HCT116 (cell line): ENCODE measurements around the gene ZNF618. TPM values are rescaled to one million over a fixed set of nuclear protein-coding genes. Genes with fewer than 3 reads are reported as not detected.

Experiments
- ATAC-seq: fragments of 200-7000 bp; cut with Tn5 transposase; 2 replicates; pipeline ENCODE4 v1.9.1; 2020; ENCODE audit warnings: mild to moderate bottlenecking, moderate library complexity
- BruUV-seq: library from RNA; stranded (reverse); fragments of 400-500 nt; replicated peaks from 2 replicates; lab custom pipeline; 2021; lab: Mats Ljungman, UMichigan
- CTCF ChIA-PET: fragments of 300-600 bp; sonication (Branson Sonifier 250); formaldehyde crosslinking; loops from one replicate; lab custom pipeline; 2021; ENCODE audit warnings: antibody characterized with exemption; lab: Charles Lee
- POLR2A ChIA-PET: fragments of 300-600, 350-600 bp; sonication (Branson Sonifier 250); formaldehyde crosslinking; loops from one replicate; lab custom pipeline; 2021; ENCODE audit warnings: antibody characterized with exemption; lab: Charles Lee
- RAD21 ChIA-PET, 2 experiments: fragments of 300-600 bp; sonication (Branson Sonifier 250); formaldehyde crosslinking; loops; one replicate each; lab custom pipeline; 2023; ENCODE audit warnings: low total read pairs in 2 of 2; ENCODE audit not compliant: uncharacterized antibody in 2 of 2, unreplicated experiment in 2 of 2, low non-redundant PET in 1 of 2; lab: Charles Lee
- DNase-seq: peaks from one replicate; pipeline ENCODE4 v3.0.0-alpha.2; 2010; ENCODE audit warnings: low read depth, low spot score
- H2AFZ ChIP-seq: fragments of 200-600 bp; shearing (Covaris generic), sonication (generic); 2 replicates; pipeline ENCODE4 v1.6.1; 2017; ENCODE audit warnings: low read depth, mixed run types, mixed read lengths, antibody characterized with exemption, low read length; ENCODE audit not compliant: poor library complexity, severe bottlenecking
- H3K27ac ChIP-seq: 2 replicates; pipeline ENCODE4 v1.5.1; 2012; ENCODE audit warnings: low read depth, low read length
- H3K27me3 ChIP-seq: fragments of 200-600 bp; sonication (generic); 2 replicates; pipeline ENCODE4 v1.6.1; 2016; ENCODE audit warnings: mixed run types, low read length, mixed read lengths; ENCODE audit not compliant: insufficient read depth
- H3K36me3 ChIP-seq, 2 experiments: fragments of 200-500 bp in 1 of 2; fragments of 200-600 bp in 1 of 2; sonication (Bioruptor generic) in 1 of 2; sonication (generic) in 1 of 2; 2 replicates each; pipeline versions ENCODE4 v1.5.1 to v1.6.1; 2014 to 2016; ENCODE audit warnings: low read length in 2 of 2, inconsistent platforms in 1 of 2, mixed read lengths in 1 of 2, mixed run types in 1 of 2; ENCODE audit not compliant: insufficient read depth in 2 of 2, control insufficient read depth in 1 of 2
- H3K4me1 ChIP-seq, 2 experiments: fragments of 200-600 bp in 1 of 2; sonication (generic) in 1 of 2; 2 replicates each; pipeline versions ENCODE4 v1.5.1 to v1.6.1; 2012 to 2017; ENCODE audit warnings: low read length in 2 of 2, inconsistent platforms in 1 of 2, mild to moderate bottlenecking in 1 of 2, mixed read lengths in 1 of 2, mixed run types in 1 of 2, moderate library complexity in 1 of 2; ENCODE audit not compliant: insufficient read depth in 2 of 2, control insufficient read depth in 1 of 2
- H3K4me2 ChIP-seq: fragments of 200-600 bp; sonication (generic); 2 replicates; pipeline ENCODE4 v1.6.1; 2017; ENCODE audit warnings: mixed run types, low read length, mixed read lengths
- H3K4me3 ChIP-seq, 2 experiments: fragments of 200-600 bp in 1 of 2; sonication (generic) in 1 of 2; replicated peaks in 1 of 2; 2 replicates each; pipeline ENCODE4 v1.5.1; 2011 to 2016; ENCODE audit warnings: low read length in 2 of 2, control low read depth in 1 of 2, low read depth in 1 of 2, mild to moderate bottlenecking in 1 of 2, mixed read lengths in 1 of 2, mixed run types in 1 of 2
- H3K79me2 ChIP-seq: fragments of 200-600 bp; sonication (generic); 2 replicates; pipeline ENCODE4 v1.6.1; 2017; ENCODE audit warnings: mild to moderate bottlenecking, mixed run types, low read length, moderate library complexity, mixed read lengths; ENCODE audit not compliant: insufficient read depth
- H3K9ac ChIP-seq: fragments of 200-600 bp; sonication (generic); 2 replicates; pipeline ENCODE4 v1.6.1; 2016; ENCODE audit warnings: low read length, mixed read lengths
- H3K9me2 ChIP-seq: fragments of 200-600 bp; sonication (generic), shearing (Covaris generic); 2 replicates; pipeline ENCODE4 v1.6.1; 2017; ENCODE audit warnings: mixed run types, mild to moderate bottlenecking, moderate library complexity; ENCODE audit not compliant: insufficient read depth
- H3K9me3 ChIP-seq, 2 experiments: fragments of 200-500 bp in 1 of 2; fragments of 200-600 bp in 1 of 2; sonication (Bioruptor generic) in 1 of 2; sonication (generic) in 1 of 2; 2 replicates each; pipeline ENCODE4 v1.6.1; 2014 to 2017; ENCODE audit warnings: low read length in 2 of 2, mixed read lengths in 2 of 2, inconsistent platforms in 1 of 2, low read depth in 1 of 2, mild to moderate bottlenecking in 1 of 2, mixed run types in 1 of 2, moderate library complexity in 1 of 2; ENCODE audit not compliant: control insufficient read depth in 1 of 2, insufficient read depth in 1 of 2
- H4K20me1 ChIP-seq: fragments of 200-600 bp; sonication (generic), shearing (Covaris generic); 2 replicates; pipeline ENCODE4 v1.6.1; 2017; ENCODE audit warnings: mixed run types, mild to moderate bottlenecking, moderate library complexity; ENCODE audit not compliant: insufficient read depth
- CBX3 ChIP-seq: IDR thresholded peaks from 2 replicates; pipeline ENCODE4 v1.6.1; 2012; ENCODE audit warnings: low read depth
- JUND ChIP-seq: IDR thresholded peaks from 2 replicates; pipeline ENCODE4 v1.6.1; 2012
- POLR2AphosphoS5 ChIP-seq: IDR thresholded peaks from 2 replicates; pipeline ENCODE4 v1.6.1; 2011; ENCODE audit warnings: mild to moderate bottlenecking, low read depth, low read length, moderate library complexity
- YY1 ChIP-seq: IDR thresholded peaks from 2 replicates; pipeline ENCODE4 v1.6.1; 2011; ENCODE audit warnings: low read length, low read depth, moderate library complexity, mild to moderate bottlenecking; ENCODE audit not compliant: insufficient replicate concordance; ENCODE audit errors: extremely low read depth
- intact Hi-C: fragments of 100-400 bp; cut with micrococcal nuclease; formaldehyde crosslinking; loops from 2 replicates; pipeline ENCODE4 v1.10.0; 2022
- total RNA-seq: library from RNA; stranded (reverse); gene quantifications from one replicate; pipeline ENCODE4 v1.2.1, GENCODE V29; 2021; ENCODE audit not compliant: unreplicated experiment
- TF ChIP-seq, protein P1 (sequence below): IDR thresholded peaks from 2 replicates; pipeline ENCODE4 v1.6.1; 2011; ENCODE audit warnings: mild to moderate bottlenecking, low read length, moderate library complexity; ENCODE audit not compliant: insufficient replicate concordance; ENCODE audit errors: extremely low read depth
- TF ChIP-seq, protein P2 (sequence below): IDR thresholded peaks from 2 replicates; pipeline ENCODE4 v1.6.1; 2012
- TF ChIP-seq, protein P3 (sequence below), 3 experiments: fragments of 200-600 bp in 1 of 3; sonication (generic) in 1 of 3; IDR thresholded peaks in 2 of 3; conservative IDR thresholded peaks in 1 of 3; 2 replicates each; pipeline ENCODE4 v1.5.1; 2012 to 2017; ENCODE audit warnings: low read depth in 2 of 3, low read length in 2 of 3, antibody characterized with exemption in 1 of 3, borderline replicate concordance in 1 of 3, control low read depth in 1 of 3, mild to moderate bottlenecking in 1 of 3, mixed read lengths in 1 of 3, mixed run types in 1 of 3, moderate library complexity in 1 of 3; ENCODE audit not compliant: insufficient read depth in 1 of 3

The ZNF618 gene
- total RNA-seq, 1 experiment from 2014 or later: 13.5 TPM

DNA sequence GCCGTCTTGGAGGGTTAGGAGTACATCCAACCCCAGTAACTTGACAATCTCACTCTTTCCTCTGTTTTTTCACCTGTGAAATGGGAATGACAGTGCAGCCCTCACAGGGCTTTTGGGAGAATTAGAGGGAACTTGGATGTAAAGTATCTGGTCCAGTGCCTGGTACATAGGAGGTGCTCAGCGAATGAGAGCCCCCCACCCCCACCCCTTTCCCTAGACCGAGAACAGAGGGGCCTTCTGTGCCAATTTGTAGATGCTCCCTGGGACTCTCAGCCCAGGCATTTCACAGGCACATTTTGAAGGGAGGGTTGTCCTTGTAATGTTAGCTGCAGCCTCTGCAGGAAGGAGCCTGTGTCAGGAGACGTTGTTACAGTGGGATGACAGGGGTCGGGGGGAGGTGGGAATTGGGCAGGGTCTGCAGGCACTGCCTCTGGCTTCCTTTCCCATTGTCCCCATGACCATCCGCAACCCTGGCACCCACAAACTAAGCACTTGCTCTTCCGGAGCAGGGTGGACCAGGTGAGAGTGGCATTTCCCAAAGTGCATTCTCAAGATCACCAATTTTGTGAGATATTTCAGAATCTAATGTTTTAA is 155.0 kb downstream of the ZNF618 start:
- H4K20me1 ChIP-seq: no peaks in the 10 kb centered on the region
- CTCF ChIA-PET: no interaction called here

More for the DNA sequence above, 155.0 kb downstream of the ZNF618 start:
- H3K36me3 ChIP-seq: no peaks in the 10 kb centered on the region
- no peaks in the 10 kb centered on the region for H3K4me1 ChIP-seq
- no peak overlapping the region for H3K4me2 ChIP-seq
- no peaks in the 10 kb centered on the region for H3K9me2 ChIP-seq
- ChIA-PET POLR2A (no interaction called here), RAD21 (no interaction called here)
- no peaks in the 10 kb centered on the region for H3K79me2 ChIP-seq
- H3K27me3 ChIP-seq: no peaks in the 10 kb centered on the region
- H3K27ac ChIP-seq: no peak overlapping the region
- no peaks in the 10 kb centered on the region for H3K9me3 ChIP-seq
- TF ChIP-seq, protein P1, sequence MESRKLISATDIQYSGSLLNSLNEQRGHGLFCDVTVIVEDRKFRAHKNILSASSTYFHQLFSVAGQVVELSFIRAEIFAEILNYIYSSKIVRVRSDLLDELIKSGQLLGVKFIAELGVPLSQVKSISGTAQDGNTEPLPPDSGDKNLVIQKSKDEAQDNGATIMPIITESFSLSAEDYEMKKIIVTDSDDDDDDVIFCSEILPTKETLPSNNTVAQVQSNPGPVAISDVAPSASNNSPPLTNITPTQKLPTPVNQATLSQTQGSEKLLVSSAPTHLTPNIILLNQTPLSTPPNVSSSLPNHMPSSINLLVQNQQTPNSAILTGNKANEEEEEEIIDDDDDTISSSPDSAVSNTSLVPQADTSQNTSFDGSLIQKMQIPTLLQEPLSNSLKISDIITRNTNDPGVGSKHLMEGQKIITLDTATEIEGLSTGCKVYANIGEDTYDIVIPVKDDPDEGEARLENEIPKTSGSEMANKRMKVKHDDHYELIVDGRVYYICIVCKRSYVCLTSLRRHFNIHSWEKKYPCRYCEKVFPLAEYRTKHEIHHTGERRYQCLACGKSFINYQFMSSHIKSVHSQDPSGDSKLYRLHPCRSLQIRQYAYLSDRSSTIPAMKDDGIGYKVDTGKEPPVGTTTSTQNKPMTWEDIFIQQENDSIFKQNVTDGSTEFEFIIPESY: no peak
- TF ChIP-seq POLR2AphosphoS5 (no peak), JUND (no peak), CBX3 (no peak), YY1 (no peak)
- TF ChIP-seq, protein P2, sequence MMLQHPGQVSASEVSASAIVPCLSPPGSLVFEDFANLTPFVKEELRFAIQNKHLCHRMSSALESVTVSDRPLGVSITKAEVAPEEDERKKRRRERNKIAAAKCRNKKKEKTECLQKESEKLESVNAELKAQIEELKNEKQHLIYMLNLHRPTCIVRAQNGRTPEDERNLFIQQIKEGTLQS: no peak
- TF ChIP-seq, protein P3, sequence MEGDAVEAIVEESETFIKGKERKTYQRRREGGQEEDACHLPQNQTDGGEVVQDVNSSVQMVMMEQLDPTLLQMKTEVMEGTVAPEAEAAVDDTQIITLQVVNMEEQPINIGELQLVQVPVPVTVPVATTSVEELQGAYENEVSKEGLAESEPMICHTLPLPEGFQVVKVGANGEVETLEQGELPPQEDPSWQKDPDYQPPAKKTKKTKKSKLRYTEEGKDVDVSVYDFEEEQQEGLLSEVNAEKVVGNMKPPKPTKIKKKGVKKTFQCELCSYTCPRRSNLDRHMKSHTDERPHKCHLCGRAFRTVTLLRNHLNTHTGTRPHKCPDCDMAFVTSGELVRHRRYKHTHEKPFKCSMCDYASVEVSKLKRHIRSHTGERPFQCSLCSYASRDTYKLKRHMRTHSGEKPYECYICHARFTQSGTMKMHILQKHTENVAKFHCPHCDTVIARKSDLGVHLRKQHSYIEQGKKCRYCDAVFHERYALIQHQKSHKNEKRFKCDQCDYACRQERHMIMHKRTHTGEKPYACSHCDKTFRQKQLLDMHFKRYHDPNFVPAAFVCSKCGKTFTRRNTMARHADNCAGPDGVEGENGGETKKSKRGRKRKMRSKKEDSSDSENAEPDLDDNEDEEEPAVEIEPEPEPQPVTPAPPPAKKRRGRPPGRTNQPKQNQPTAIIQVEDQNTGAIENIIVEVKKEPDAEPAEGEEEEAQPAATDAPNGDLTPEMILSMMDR (IDR thresholded peaks at IDR 0.05 in 2 of 3, conservative IDR thresholded peaks at IDR 0.05 in 1 of 3; ENCODE audit: borderline replicate concordance in 1 of 3, insufficient read depth in 1 of 3, low read depth in 2 of 3, low read length in 2 of 3): no peak
- no peak overlapping the region for H3K9ac ChIP-seq
- no peak for ATAC-seq
- intact Hi-C loops: no loop called here
- H2AFZ ChIP-seq: no peak overlapping the region
- H3K4me3 ChIP-seq: no peak overlapping the region
- DNase-seq: no peak
- BruUV-seq: no TSS peak
